ENCODE data around the gene IL21R.

DNA sequence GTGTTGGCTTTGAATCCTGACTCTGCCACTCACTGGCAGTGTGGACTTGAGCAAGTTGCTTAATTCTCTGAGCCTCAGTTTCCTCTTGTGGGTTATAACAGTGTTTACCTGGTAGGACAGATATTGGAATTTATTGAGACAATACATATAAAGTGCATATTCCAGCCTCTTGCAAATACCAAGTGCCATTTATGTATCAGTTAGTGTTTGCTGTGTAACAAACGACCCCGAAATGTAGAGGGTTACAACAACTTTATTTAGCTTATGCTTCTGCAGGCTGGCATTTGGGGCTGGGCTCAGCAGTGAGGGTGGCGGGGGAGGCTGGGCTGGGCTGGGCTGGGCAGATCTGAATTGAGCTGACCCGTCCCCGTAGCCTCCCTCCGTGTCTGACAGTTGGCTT is 42.4 kb upstream of the IL21R start:
- TF ChIP-seq, protein P1, sequence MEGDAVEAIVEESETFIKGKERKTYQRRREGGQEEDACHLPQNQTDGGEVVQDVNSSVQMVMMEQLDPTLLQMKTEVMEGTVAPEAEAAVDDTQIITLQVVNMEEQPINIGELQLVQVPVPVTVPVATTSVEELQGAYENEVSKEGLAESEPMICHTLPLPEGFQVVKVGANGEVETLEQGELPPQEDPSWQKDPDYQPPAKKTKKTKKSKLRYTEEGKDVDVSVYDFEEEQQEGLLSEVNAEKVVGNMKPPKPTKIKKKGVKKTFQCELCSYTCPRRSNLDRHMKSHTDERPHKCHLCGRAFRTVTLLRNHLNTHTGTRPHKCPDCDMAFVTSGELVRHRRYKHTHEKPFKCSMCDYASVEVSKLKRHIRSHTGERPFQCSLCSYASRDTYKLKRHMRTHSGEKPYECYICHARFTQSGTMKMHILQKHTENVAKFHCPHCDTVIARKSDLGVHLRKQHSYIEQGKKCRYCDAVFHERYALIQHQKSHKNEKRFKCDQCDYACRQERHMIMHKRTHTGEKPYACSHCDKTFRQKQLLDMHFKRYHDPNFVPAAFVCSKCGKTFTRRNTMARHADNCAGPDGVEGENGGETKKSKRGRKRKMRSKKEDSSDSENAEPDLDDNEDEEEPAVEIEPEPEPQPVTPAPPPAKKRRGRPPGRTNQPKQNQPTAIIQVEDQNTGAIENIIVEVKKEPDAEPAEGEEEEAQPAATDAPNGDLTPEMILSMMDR (IDR thresholded peaks at IDR 0.05): no peak
- no peak for TF ChIP-seq POLR2A (IDR thresholded peaks at IDR 0.05)

Data from adrenal gland (tissue), 5 donors.